HEK293 (cell line): ENCODE results near the gene TRAF4.

Experiments
- YY1 ChIP-seq: fragments of 450-650 bp; formaldehyde crosslinking; IDR thresholded peaks from 2 replicates; pipeline ENCODE4 v1.5.1; 2018; ENCODE audit warnings: missing biosample characterization, missing genetic modification characterization
- ZBTB21 ChIP-seq: fragments of 450-650 bp; formaldehyde crosslinking; IDR thresholded peaks from 2 replicates; pipeline ENCODE4 v1.5.1; 2017; ENCODE audit warnings: missing biosample characterization, missing genetic modification characterization
- ZNF24 ChIP-seq: fragments of 450-650 bp; formaldehyde crosslinking; IDR thresholded peaks from 2 replicates; pipeline ENCODE4 v1.5.1; 2016; ENCODE audit warnings: missing biosample characterization, missing genetic modification characterization
- ZNF513 ChIP-seq: fragments of 450-650 bp; IDR thresholded peaks from 2 replicates; pipeline ENCODE4 v1.5.1; 2018; ENCODE audit warnings: missing biosample characterization, missing genetic modification characterization
- ZNF549 ChIP-seq: fragments of 450-650 bp; IDR thresholded peaks from 2 replicates; pipeline ENCODE4 v1.5.1; 2018; ENCODE audit warnings: missing biosample characterization, missing genetic modification characterization, mild to moderate bottlenecking, inconsistent platforms, moderate library complexity
- ZNF558 ChIP-seq: fragments of 450-650 bp; formaldehyde crosslinking; IDR thresholded peaks from 2 replicates; pipeline ENCODE4 v1.5.1; 2016; ENCODE audit warnings: missing biosample characterization, missing genetic modification characterization
- ZNF626 ChIP-seq: fragments of 450-650 bp; sonication (Bioruptor Pico); formaldehyde crosslinking; IDR thresholded peaks from 2 replicates; pipeline ENCODE4 v1.5.1; 2018; ENCODE audit warnings: missing biosample characterization, missing genetic modification characterization, inconsistent platforms
- ZNF707 ChIP-seq: fragments of 450-650 bp; formaldehyde crosslinking; IDR thresholded peaks from 2 replicates; pipeline ENCODE4 v1.5.1; 2016; ENCODE audit warnings: missing biosample characterization, missing genetic modification characterization
- TF ChIP-seq, protein P1 (sequence below): fragments of 450-650 bp; formaldehyde crosslinking; IDR thresholded peaks from 2 replicates; pipeline ENCODE4 v1.5.1; 2016; ENCODE audit warnings: missing biosample characterization, missing genetic modification characterization
- TF ChIP-seq, protein P2 (sequence below): fragments of 450-650 bp; formaldehyde crosslinking; IDR thresholded peaks from 2 replicates; pipeline ENCODE4 v1.5.1; 2016; ENCODE audit warnings: missing biosample characterization, missing genetic modification characterization

GRCh38 chr17:28726627-28727491 lies 17.0 kb upstream of the TRAF4 start:
- TF ChIP-seq ZNF626 (tag by site-specific recombination) (no peak), ZBTB21 (tag by site-specific recombination) (no peak), ZNF24 (tag by site-specific recombination) (peak; percentile 65; the same call in 1 of the 2 replicates), ZNF549 (tag by site-specific recombination) (no peak), YY1 (tag by site-specific recombination) (no peak), ZNF513 (tag by site-specific recombination) (peak; percentile 77), ZNF558 (tag by site-specific recombination) (no peak), ZNF707 (tag by site-specific recombination) (no peak)
- TF ChIP-seq, protein P1, sequence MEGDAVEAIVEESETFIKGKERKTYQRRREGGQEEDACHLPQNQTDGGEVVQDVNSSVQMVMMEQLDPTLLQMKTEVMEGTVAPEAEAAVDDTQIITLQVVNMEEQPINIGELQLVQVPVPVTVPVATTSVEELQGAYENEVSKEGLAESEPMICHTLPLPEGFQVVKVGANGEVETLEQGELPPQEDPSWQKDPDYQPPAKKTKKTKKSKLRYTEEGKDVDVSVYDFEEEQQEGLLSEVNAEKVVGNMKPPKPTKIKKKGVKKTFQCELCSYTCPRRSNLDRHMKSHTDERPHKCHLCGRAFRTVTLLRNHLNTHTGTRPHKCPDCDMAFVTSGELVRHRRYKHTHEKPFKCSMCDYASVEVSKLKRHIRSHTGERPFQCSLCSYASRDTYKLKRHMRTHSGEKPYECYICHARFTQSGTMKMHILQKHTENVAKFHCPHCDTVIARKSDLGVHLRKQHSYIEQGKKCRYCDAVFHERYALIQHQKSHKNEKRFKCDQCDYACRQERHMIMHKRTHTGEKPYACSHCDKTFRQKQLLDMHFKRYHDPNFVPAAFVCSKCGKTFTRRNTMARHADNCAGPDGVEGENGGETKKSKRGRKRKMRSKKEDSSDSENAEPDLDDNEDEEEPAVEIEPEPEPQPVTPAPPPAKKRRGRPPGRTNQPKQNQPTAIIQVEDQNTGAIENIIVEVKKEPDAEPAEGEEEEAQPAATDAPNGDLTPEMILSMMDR (tag by site-specific recombination) = peak; percentile 100
- TF ChIP-seq, protein P2, sequence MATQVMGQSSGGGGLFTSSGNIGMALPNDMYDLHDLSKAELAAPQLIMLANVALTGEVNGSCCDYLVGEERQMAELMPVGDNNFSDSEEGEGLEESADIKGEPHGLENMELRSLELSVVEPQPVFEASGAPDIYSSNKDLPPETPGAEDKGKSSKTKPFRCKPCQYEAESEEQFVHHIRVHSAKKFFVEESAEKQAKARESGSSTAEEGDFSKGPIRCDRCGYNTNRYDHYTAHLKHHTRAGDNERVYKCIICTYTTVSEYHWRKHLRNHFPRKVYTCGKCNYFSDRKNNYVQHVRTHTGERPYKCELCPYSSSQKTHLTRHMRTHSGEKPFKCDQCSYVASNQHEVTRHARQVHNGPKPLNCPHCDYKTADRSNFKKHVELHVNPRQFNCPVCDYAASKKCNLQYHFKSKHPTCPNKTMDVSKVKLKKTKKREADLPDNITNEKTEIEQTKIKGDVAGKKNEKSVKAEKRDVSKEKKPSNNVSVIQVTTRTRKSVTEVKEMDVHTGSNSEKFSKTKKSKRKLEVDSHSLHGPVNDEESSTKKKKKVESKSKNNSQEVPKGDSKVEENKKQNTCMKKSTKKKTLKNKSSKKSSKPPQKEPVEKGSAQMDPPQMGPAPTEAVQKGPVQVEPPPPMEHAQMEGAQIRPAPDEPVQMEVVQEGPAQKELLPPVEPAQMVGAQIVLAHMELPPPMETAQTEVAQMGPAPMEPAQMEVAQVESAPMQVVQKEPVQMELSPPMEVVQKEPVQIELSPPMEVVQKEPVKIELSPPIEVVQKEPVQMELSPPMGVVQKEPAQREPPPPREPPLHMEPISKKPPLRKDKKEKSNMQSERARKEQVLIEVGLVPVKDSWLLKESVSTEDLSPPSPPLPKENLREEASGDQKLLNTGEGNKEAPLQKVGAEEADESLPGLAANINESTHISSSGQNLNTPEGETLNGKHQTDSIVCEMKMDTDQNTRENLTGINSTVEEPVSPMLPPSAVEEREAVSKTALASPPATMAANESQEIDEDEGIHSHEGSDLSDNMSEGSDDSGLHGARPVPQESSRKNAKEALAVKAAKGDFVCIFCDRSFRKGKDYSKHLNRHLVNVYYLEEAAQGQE (tag by site-specific recombination) = no peak
